ENCODE measurements around the gene WHAMM.

Gene WHAMM

GRCh38 chr15:82851306-82851850, 42.0 kb downstream of the WHAMM start:
- DNase-seq (ENCODE audit: extremely low read depth, low read depth), result no peak
- TF ChIP-seq, protein P1, sequence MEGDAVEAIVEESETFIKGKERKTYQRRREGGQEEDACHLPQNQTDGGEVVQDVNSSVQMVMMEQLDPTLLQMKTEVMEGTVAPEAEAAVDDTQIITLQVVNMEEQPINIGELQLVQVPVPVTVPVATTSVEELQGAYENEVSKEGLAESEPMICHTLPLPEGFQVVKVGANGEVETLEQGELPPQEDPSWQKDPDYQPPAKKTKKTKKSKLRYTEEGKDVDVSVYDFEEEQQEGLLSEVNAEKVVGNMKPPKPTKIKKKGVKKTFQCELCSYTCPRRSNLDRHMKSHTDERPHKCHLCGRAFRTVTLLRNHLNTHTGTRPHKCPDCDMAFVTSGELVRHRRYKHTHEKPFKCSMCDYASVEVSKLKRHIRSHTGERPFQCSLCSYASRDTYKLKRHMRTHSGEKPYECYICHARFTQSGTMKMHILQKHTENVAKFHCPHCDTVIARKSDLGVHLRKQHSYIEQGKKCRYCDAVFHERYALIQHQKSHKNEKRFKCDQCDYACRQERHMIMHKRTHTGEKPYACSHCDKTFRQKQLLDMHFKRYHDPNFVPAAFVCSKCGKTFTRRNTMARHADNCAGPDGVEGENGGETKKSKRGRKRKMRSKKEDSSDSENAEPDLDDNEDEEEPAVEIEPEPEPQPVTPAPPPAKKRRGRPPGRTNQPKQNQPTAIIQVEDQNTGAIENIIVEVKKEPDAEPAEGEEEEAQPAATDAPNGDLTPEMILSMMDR (IDR thresholded peaks at IDR 0.05; ENCODE audit: low read depth, low read length), result no peak

DNA sequence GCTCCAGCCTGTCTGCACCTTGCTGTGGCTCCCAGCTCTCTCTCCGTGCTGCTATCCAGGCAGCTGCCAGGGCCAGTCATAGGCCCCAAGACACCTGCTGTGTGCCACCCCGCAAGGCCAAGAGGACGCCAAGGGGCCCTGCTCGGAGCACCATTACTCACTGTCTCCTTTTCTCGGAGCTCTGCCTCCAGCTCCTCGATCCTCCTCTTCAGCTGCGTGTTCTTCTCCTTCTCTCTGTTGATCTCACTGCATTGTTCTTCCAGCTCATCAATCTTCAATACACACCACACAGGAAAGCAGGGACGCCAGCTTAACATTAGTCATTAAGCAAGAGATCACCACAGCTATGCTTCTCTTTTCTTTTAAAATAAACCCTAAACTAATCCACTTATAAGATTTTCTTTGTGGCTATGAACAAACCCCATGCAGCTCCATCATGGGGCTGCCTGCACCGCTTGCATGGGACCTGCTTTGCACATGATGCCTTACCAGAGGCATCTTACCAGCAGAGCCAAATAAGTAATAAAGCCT, 42.6 kb downstream of the WHAMM start:
- TF ChIP-seq, protein P1 (IDR thresholded peaks at IDR 0.05; ENCODE audit: low read depth, low read length), result no peak
- no peak for DNase-seq (ENCODE audit: extremely low read depth, low read depth)

DNA sequence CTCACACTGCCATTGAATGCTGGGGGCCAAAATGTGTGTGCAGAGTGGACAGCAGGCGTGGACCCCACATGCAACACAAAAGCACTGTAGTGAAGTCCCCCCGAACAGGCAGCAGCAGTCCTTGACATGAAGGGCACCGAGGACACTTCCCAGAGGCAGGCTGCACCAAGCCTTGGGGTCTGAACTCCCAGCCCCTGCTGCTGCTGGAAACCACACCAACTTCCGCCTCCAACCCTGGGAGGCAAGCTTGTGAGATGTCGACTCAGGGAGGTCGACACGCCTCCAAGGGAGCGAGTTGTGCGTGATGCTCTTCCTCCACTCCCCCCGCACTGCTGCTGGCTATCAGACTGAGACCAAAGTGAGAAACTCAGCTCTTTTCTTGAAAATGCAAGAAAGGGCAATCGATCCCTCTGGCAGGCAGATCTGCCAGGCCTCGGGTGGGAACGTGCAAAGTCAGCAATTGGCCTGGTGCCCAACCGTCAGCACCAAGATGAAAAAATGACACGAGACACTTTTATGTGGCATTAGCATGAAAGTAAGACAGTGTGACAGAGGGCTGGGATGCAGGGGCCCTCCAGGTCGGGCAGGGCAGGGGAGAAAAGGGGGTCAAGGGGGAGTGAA, 43.6 kb downstream of the WHAMM start:
- TF ChIP-seq, protein P1 (IDR thresholded peaks at IDR 0.05; ENCODE audit: low read depth, low read length), result no peak

DNA sequence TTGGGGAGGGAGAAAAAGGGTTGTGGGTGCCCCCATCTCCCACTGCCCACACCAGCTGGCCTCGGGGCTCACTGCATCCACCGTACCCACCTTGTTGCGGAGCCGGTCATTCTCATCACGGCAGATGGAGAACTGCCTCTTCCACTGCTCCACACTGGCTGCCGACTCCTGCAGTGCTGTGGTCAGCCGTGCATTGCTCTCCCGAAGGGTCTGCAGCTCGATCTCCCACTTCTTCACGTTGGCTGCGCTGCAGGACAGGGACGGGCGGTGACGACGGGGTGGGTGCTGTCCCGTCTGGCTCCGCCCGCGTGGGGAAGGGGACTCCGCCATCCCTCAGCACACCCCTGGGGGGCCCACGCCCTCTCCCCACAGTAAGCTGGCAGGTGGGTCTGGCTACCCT, 45.1 kb downstream of the WHAMM start:
- TF ChIP-seq, protein P1 (IDR thresholded peaks at IDR 0.05; ENCODE audit: low read depth, low read length), result no peak
- no peak for DNase-seq (ENCODE audit: extremely low read depth, low read depth)

More for the DNA sequence above, 43.6 kb downstream of the WHAMM start:
- no peak for DNase-seq (ENCODE audit: extremely low read depth, low read depth)

GRCh38 chr15:82855286-82856100, 46.1 kb downstream of the WHAMM start:
- TF ChIP-seq, protein P1 (IDR thresholded peaks at IDR 0.05; ENCODE audit: low read depth, low read length), result no peak
- DNase-seq (ENCODE audit: extremely low read depth, low read depth), result no peak

GRCh38 chr15:82856397-82857170, 47.2 kb downstream of the WHAMM start:
- no peak for DNase-seq (ENCODE audit: extremely low read depth, low read depth)
- TF ChIP-seq, protein P1 (IDR thresholded peaks at IDR 0.05; ENCODE audit: low read depth, low read length), result no peak

Data from AG09319 (cell line).